GM19240 (cell line): ENCODE results near the gene PDIA3.
"Not testable (repeated sequence)": the region's sequence is repeated elsewhere in the genome, so short reads cannot be mapped to it uniquely, and the experiment has no call there.

ENCODE experiments used
- DNase-seq: peaks from one replicate; pipeline ENCODE4 v3.0.0; 2011; ENCODE audit warnings: low spot score; ENCODE audit not compliant: insufficient read length

PDIA3 gene

GRCh38 chr15:43776718-43777266 lies 30.6 kb downstream of the PDIA3 start, which contains the start of gene ELL3:
Gene ELL3 (minus strand): TSS chr15:43776966. CDS start chr15:43776901, 65 bp downstream.
- DNase-seq, result no peak

DNA sequence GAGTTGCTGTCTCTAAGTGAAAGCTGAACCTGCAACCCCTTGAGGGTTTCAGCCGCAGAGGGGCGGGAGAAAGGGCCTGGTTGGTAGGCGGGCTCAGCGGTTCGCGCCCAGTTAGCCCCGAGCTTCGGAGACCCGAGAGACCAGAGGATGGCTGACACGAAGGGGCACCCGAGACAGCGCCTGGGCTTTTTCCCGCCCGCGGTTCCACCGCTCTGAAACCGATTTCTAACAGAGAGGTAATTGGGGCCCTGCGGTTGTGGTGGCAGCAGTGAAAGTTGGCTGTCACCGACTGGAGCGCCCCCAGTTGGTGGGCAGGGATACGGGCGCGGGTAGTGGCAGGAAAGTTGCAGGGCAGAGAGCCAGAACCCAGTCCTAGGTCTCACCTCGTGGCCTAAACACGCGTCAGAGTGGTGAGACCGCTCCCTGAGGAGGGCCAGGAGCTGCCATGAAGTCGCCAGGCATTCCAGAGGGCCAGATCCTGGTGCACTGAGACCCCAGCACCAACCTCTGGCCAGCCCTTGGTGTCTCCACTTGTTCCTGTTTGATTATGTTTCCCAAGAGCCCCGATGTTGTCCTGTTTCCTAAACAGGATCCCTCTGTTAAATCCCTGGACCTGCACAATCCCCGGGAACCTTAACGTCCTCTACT lies 31.2 kb downstream of the PDIA3 start:
- no peak for DNase-seq

- no peak for DNase-seq
Measured at GRCh38 chr15:43779016-43779415, 32.8 kb downstream of the PDIA3 start.

DNA sequence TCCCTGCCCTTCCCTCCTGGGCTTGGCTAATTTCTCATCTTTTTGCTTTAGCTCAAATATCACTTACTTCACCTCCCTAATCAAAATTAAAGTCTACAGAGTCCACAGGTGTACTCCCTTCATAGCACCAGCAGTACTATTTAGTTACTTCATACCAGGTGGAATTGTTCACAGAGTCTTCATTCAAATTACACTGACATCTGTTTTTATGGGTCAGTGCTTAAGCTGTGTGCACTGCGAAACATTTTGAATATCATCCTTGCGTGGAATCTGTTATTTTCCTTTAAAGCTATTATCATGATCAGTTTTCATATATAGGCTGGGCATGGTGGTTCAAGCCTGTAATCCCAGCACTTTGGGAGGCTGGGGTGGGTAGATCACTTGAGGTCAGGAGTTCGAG lies 43.2 kb downstream of the PDIA3 start:
- DNase-seq, result no peak

- peak; percentile 83 for DNase-seq
Measured at GRCh38 chr15:43791993-43792760, 45.9 kb downstream of the PDIA3 start, which contains the start of gene SERF2. Gene SERF2 (plus strand): TSS chr15:43792320. CDS start chr15:43792377, 57 bp downstream.

GRCh38 chr15:43792761-43793476 lies 46.7 kb downstream of the PDIA3 start:
- DNase-seq, result no peak

DNA sequence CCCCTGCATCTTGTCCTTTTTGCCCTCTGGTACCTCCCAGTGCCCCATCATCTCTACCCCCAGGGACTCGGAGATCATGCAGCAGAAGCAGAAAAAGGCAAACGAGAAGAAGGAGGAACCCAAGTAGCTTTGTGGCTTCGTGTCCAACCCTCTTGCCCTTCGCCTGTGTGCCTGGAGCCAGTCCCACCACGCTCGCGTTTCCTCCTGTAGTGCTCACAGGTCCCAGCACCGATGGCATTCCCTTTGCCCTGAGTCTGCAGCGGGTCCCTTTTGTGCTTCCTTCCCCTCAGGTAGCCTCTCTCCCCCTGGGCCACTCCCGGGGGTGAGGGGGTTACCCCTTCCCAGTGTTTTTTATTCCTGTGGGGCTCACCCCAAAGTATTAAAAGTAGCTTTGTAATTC lies 47.4 kb downstream of the PDIA3 start:
- no peak for DNase-seq

DNA sequence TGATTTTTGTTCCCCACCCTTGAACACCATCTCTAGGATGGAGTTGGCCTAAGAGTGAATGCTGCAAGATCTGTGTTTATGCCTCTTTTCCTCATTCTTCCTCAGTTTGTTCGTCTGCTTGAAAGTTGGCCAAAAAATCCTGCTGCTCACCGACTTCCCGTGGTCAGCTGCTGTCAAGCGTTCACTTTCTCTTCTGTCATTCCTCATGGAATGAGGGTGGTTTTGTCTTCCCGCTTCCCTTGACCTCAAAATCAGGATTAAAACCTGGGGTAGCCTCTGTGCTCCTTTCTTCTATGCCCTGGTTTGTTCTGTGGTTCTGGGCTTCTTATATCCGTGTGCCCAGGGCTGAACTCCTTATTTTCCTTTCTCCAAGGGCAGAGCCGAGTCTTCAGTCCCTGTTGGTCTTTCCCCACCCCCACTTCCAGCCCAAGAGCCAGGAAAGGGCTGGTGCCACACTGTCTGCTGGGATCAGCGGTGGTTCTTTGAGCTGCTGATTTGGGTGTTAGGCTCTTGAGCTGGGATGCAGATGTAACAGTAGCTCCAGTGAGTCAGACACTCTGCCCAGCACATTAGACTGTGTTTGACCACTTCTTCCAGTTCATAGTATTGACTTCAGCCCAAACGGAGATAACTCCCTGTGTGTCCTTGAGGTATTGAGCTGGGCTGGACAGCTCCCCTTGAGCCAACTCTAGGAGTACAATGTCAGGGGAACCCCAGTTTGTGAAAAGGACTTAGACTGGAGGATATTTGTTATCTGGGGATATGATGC lies 48.2 kb downstream of the PDIA3 start:
- no peak for DNase-seq

DNA sequence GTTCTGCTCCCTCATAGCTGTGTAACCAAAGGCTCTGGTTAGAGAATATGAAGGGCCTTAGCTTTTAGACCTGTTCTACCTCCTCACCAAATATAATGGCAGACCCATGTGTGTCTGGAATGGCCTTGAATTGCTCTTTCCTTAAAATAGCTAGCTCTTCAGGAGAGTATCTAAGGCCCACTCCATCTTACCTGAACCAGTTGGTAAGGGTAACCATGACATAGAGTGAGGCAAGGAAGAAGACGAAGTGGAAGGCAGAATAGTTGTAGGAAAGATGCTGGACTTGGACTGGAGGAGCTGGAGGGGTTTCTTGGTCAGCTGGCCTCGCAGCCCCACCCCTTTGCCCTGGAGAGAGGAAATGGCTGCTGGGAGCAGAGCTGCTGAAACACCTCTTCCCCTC lies 49.0 kb downstream of the PDIA3 start:
- no peak for DNase-seq

GRCh38 chr15:43795997-43796396 lies 49.8 kb downstream of the PDIA3 start:
- DNase-seq, result no peak

- no peak for DNase-seq
Measured at GRCh38 chr15:43796566-43796965, 50.3 kb downstream of the PDIA3 start.

DNA sequence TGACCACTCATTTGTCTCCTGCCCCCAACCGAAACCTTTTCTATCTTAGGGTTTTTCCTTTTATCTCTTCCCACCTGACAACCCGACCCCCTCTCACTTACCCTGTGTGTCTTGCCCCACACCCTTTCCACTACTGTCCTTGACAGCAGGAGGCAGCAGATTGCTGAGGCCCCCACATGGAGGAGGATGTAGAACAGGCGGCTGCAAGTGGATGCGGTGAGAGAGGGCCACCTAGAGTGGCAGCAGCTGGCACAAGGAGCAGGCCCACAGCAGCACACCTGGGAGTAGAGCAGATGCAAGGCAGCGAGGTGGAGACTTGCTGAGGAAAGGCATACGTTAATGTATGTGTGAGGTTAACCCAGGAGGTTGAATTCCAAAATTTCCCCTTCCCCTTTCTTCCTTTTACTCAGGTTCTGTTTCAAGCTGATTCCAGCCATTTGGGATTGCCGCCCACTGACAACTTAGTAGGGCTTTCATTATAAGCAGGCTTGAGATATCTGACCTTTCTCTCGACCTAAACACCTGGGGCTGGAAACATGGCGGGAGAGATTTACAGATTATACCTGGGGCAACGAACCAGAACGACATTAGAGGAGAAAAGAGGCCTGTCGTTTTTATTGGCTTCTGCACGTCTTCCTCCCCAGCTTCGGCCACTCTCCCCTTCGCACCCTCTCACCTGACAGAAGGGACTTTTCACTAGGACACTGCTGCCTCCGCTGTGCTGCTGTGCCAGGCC lies 53.1 kb downstream of the PDIA3 start:
- no peak for DNase-seq

DNA sequence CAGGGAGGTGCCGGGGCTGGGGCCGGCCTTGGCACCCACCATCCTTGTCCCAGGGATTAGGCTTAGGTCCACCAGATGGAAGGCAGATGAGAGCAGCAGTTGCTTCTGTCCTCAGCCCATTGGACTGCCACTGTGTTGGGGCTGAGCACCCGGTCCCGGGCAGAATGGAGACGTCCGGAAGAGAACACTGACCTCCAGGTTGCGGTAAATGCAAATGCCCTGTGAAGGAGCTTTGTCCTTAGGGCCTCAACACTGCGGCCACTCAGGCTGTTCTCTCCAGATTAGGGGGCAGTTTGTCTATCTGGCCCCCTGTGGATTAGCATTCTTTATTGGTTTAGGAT lies 53.7 kb downstream of the PDIA3 start, which contains the start of gene SERINC4:
SERINC4 (minus strand) TSS at position 276 of the 341 bp plus-strand sequence; CDS start at position 42, 234 bp downstream.
- DNase-seq, result no peak

DNA sequence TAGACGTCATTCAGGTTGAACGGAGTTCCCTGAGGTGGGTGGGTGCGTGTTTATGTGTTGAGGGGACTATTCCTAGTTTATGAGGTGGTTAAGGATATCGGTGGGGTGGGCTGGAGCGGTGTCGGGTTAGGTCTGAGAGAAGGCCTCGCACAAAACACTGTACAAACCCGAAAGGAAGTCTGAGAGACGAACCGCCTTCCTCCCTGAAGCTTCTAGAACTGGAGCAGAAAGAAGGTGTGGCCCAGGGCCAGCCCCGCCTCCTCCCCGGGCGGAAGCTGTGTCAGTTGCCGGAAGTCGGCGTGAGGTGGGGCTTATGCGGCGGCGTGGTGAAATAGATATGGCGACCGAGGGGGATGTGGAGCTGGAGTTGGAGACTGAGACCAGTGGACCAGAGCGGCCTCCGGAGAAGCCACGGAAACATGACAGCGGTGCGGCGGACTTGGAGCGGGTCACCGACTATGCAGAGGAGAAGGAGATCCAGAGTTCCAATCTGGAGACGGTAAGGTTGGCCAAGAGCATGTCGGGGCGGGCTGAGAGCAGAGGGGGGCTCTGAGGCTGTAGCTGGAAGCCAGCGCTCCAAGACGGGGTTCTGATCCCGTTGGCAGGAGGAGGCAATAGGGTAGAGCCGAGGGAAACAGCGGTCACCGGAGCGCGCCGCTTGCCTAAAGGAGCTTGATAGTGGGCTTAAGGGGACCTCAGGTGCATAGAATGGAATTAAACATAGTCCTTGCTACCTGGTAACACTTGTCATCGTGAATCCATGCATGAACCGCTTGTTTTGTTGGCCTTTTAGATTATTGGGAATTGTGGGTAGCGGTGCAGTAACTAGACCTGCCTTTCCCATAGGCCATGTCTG lies 54.3 kb downstream of the PDIA3 start, which contains the start of gene HYPK:
HYPK (plus strand) TSS at position 314 of the 856 bp plus-strand sequence; CDS start at position 338, 24 bp downstream.
- DNase-seq, result peak; percentile 51

- DNase-seq, result not testable (repeated sequence)
Measured at GRCh38 chr15:43802676-43803075, 56.4 kb downstream of the PDIA3 start.

DNA sequence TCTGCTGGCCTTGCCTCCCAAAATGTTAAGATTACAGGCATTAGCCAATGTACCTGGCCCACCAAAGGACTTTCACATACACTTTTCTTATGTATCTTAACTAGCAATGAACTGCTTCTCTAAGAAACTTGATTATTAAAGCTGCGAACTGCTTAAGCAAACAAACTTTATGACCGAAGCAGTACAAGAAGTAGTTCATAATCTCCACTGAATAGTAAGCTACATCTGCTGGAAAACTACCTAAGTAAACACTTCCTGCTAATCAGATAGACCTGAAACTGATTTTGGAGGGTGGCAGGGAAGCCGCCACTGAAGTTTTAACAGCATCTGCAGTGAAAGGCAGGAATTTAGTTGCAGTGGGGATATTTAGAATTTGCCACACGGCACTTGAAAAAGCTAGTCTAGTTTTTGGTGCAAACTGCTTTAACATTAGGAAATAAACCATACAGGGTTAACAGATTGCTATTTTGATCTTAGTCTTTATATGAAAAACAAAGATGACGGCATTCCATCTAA lies 62.3 kb downstream of the PDIA3 start:
- no peak for DNase-seq

GRCh38 chr15:43808960-43809678 lies 62.9 kb downstream of the PDIA3 start:
- no peak for DNase-seq

DNA sequence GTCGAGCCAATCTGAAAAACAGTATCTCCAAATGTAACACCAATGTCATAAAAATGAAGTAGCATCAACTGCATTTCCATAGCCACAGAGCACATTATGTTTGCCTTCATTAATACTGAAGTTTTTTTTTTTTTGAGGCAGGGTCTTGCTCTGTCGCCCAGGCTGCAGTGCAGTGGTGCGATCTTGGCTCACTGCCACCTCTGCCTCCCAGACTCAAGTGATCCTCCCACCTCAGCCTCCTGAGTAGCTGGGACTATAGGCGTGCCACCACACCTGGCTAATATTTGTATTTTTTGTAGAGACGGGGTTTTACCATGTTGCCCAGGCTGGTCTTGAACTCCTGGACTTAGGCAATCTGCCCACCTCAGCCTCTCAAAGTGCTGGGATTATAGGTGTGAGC lies 68.8 kb downstream of the PDIA3 start:
- DNase-seq, result not testable (repeated sequence)
